ENCODE results near the gene IPCEF1.

IPCEF1 gene

DNA sequence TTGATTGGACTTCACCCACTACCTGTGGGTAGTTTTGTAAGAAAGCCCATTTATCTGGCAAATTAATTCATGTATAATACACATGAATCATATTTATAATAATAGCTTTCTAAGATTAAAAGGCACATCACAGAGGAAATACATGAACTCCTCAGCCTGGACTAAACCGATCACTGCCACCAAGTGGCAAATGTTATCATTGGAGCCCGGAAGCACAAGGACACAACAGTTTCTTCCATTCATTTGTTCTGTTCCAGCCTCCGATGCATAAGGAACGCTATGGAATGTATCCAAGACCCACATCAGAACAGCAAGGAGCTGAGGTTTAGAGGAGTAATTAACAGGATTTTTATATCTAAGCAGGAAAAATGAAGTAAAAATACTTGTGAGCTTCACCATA lies 13.9 kb upstream of the IPCEF1 start:
- no peaks in the 10 kb centered on the region for H3K27me3 ChIP-seq (ENCODE audit: low read depth, low read length)
- H3K27ac ChIP-seq (ENCODE audit: low read length): no peak overlapping the region
- H3K36me3 ChIP-seq (ENCODE audit: control insufficient read depth in 1 of 2, insufficient read depth in 2 of 2, low read length in 2 of 2): no peaks in the 10 kb centered on the region
- H3K4me1 ChIP-seq (ENCODE audit: control insufficient read depth in 1 of 2, insufficient read depth in 2 of 2, low read length in 2 of 2): no peaks in the 10 kb centered on the region
- H3K9me3 ChIP-seq (ENCODE audit: control insufficient read depth in 1 of 2, low read length in 2 of 2): no peaks in the 10 kb centered on the region
- H3K4me3 ChIP-seq (ENCODE audit: low read depth in 1 of 2, low read length in 2 of 2): no peak overlapping the region

GRCh38 chr6:154367839-154368695 lies 11.5 kb upstream of the IPCEF1 start:
- Histone ChIP-seq H3K9me3 (ENCODE audit: control insufficient read depth in 1 of 2, low read length in 2 of 2) (no peaks in the 10 kb centered on the region), H3K36me3 (ENCODE audit: control insufficient read depth in 1 of 2, insufficient read depth in 2 of 2, low read length in 2 of 2) (no peaks in the 10 kb centered on the region), H3K27ac (ENCODE audit: low read length) (no peak overlapping the region), H3K4me3 (ENCODE audit: low read depth in 1 of 2, low read length in 2 of 2) (no peak overlapping the region), H3K4me1 (ENCODE audit: control insufficient read depth in 1 of 2, insufficient read depth in 2 of 2, low read length in 2 of 2) (no peaks in the 10 kb centered on the region), H3K27me3 (ENCODE audit: low read depth, low read length) (no peaks in the 10 kb centered on the region)

DNA sequence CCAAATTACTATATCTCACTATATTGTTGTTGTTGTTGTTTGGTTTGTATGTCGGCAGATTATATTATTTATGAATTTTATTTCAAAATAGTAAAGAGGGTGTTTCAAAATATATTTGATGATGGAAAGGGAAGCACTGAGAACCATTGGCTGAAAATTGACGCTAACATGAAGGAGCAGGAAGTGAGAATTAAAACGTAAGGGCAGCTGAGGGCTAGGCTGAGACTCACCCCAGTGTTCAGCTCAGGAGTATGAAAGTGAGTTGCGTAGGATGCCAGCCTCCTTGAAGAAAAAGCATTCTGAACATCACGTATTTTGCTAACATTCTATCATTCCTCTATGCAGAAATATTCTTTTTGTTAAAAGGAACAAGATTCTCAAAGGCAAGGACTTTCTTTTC lies 10.7 kb upstream of the IPCEF1 start:
- Histone ChIP-seq H3K36me3 (ENCODE audit: control insufficient read depth in 1 of 2, insufficient read depth in 2 of 2, low read length in 2 of 2) (no peaks in the 10 kb centered on the region), H3K4me3 (ENCODE audit: low read depth in 1 of 2, low read length in 2 of 2) (no peak overlapping the region), H3K27me3 (ENCODE audit: low read depth, low read length) (no peaks in the 10 kb centered on the region), H3K27ac (ENCODE audit: low read length) (no peak overlapping the region), H3K9me3 (ENCODE audit: control insufficient read depth in 1 of 2, low read length in 2 of 2) (no peaks in the 10 kb centered on the region), H3K4me1 (ENCODE audit: control insufficient read depth in 1 of 2, insufficient read depth in 2 of 2, low read length in 2 of 2) (no peaks in the 10 kb centered on the region)

DNA sequence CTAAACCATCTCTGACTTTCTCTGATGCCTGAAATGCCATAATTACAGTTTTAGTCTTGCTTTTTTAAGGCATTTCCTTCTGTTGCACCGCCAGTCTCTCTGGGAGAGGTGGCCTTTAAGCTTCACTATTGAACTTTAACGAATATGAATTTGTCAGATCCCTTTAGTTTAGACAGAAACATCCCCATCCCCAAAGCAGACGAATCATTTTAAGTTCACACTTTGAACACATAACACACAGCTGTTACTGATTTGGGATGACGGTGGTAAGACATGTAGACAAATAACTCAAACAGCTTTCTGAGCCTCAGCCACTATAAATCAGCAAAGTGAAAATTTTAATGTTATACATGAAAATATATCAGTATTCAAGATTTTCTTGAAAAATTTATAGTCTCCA lies 7.2 kb upstream of the IPCEF1 start:
- no peaks in the 10 kb centered on the region for H3K4me1 ChIP-seq (ENCODE audit: control insufficient read depth in 1 of 2, insufficient read depth in 2 of 2, low read length in 2 of 2)
- H3K27ac ChIP-seq (ENCODE audit: low read length): no peak overlapping the region
- no peaks in the 10 kb centered on the region for H3K36me3 ChIP-seq (ENCODE audit: control insufficient read depth in 1 of 2, insufficient read depth in 2 of 2, low read length in 2 of 2)
- no peak overlapping the region for H3K4me3 ChIP-seq (ENCODE audit: low read depth in 1 of 2, low read length in 2 of 2)
- no peaks in the 10 kb centered on the region for H3K9me3 ChIP-seq (ENCODE audit: control insufficient read depth in 1 of 2, low read length in 2 of 2)
- H3K27me3 ChIP-seq (ENCODE audit: low read depth, low read length): no peaks in the 10 kb centered on the region

DNA sequence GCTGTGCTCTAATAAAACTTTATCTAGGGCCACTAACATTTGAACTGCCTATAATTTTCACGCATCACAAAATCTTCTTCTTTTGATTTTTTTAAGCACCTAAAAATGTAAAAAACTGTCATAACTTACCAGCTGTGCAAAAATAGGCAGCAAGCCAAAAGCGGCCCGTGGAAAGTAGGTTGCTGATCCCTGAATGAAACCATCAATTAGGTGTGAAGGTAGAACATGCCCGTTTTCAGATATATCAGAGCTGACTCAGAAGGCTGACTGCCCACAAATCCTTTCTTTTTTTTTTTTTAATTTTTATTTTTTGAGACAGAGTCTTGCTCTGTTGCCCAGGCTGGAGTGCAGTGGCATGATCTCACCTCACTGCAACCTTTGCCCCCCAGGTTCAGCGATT lies 4.9 kb upstream of the IPCEF1 start:
- H3K27me3 ChIP-seq (ENCODE audit: low read depth, low read length): no peaks in the 10 kb centered on the region
- no peaks in the 10 kb centered on the region for H3K9me3 ChIP-seq (ENCODE audit: control insufficient read depth in 1 of 2, low read length in 2 of 2)
- H3K4me1 ChIP-seq (ENCODE audit: control insufficient read depth in 1 of 2, insufficient read depth in 2 of 2, low read length in 2 of 2): no peaks in the 10 kb centered on the region
- H3K36me3 ChIP-seq (ENCODE audit: control insufficient read depth in 1 of 2, insufficient read depth in 2 of 2, low read length in 2 of 2): no peaks in the 10 kb centered on the region
- H3K4me3 ChIP-seq (ENCODE audit: low read depth in 1 of 2, low read length in 2 of 2): no peak overlapping the region
- no peak overlapping the region for H3K27ac ChIP-seq (ENCODE audit: low read length)

- H3K4me1 ChIP-seq (ENCODE audit: control insufficient read depth in 1 of 2, insufficient read depth in 2 of 2, low read length in 2 of 2): no peaks in the 10 kb centered on the region
- H3K4me3 ChIP-seq (ENCODE audit: low read depth in 1 of 2, low read length in 2 of 2): no peak overlapping the region
- H3K36me3 ChIP-seq (ENCODE audit: control insufficient read depth in 1 of 2, insufficient read depth in 2 of 2, low read length in 2 of 2): no peaks in the 10 kb centered on the region
- no peaks in the 10 kb centered on the region for H3K9me3 ChIP-seq (ENCODE audit: control insufficient read depth in 1 of 2, low read length in 2 of 2)
- no peak overlapping the region for H3K27ac ChIP-seq (ENCODE audit: low read length)
- no peaks in the 10 kb centered on the region for H3K27me3 ChIP-seq (ENCODE audit: low read depth, low read length)
Observed at GRCh38 chr6:154360476-154360875, 3.9 kb upstream of the IPCEF1 start.

GRCh38 chr6:154359679-154360078 lies 3.1 kb upstream of the IPCEF1 start:
- no peaks in the 10 kb centered on the region for H3K27me3 ChIP-seq (ENCODE audit: low read depth, low read length)
- H3K4me3 ChIP-seq (ENCODE audit: low read depth in 1 of 2, low read length in 2 of 2): no peak overlapping the region
- no peaks in the 10 kb centered on the region for H3K9me3 ChIP-seq (ENCODE audit: control insufficient read depth in 1 of 2, low read length in 2 of 2)
- H3K36me3 ChIP-seq (ENCODE audit: control insufficient read depth in 1 of 2, insufficient read depth in 2 of 2, low read length in 2 of 2): no peaks in the 10 kb centered on the region
- no peak overlapping the region for H3K27ac ChIP-seq (ENCODE audit: low read length)
- H3K4me1 ChIP-seq (ENCODE audit: control insufficient read depth in 1 of 2, insufficient read depth in 2 of 2, low read length in 2 of 2): no peaks in the 10 kb centered on the region

DNA sequence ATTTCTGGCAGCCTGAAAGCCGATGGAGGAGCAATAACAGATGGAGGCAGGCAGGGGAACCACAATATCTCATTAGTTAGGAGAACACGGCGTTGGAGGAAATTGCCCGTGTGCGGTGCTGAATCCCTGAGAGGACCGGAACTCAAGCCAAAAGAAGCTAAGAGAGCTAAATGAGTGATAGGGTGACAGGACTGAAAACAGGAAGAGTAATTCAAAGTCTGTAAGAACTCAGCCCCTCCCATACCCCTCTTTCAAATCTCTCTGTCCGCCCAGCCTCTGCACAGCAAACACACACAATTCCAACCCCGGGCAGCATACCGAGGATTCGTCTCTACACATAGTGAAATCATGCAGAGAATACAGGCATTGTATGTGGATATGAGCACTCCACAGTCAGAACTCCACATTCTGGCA lies 2.6 kb upstream of the IPCEF1 start:
- H3K9me3 ChIP-seq (ENCODE audit: control insufficient read depth in 1 of 2, low read length in 2 of 2): no peaks in the 10 kb centered on the region
- no peaks in the 10 kb centered on the region for H3K27me3 ChIP-seq (ENCODE audit: low read depth, low read length)
- H3K4me1 ChIP-seq (ENCODE audit: control insufficient read depth in 1 of 2, insufficient read depth in 2 of 2, low read length in 2 of 2): no peaks in the 10 kb centered on the region
- H3K4me3 ChIP-seq (ENCODE audit: low read depth in 1 of 2, low read length in 2 of 2): no peak overlapping the region
- H3K27ac ChIP-seq (ENCODE audit: low read length): no peak overlapping the region
- H3K36me3 ChIP-seq (ENCODE audit: control insufficient read depth in 1 of 2, insufficient read depth in 2 of 2, low read length in 2 of 2): no peaks in the 10 kb centered on the region

GRCh38 chr6:154358019-154358545 lies 1.5 kb upstream of the IPCEF1 start:
- H3K4me1 ChIP-seq (ENCODE audit: control insufficient read depth in 1 of 2, insufficient read depth in 2 of 2, low read length in 2 of 2): no peaks in the 10 kb centered on the region
- no peaks in the 10 kb centered on the region for H3K27me3 ChIP-seq (ENCODE audit: low read depth, low read length)
- H3K36me3 ChIP-seq (ENCODE audit: control insufficient read depth in 1 of 2, insufficient read depth in 2 of 2, low read length in 2 of 2): no peaks in the 10 kb centered on the region
- H3K27ac ChIP-seq (ENCODE audit: low read length): no peak overlapping the region
- H3K9me3 ChIP-seq (ENCODE audit: control insufficient read depth in 1 of 2, low read length in 2 of 2): no peaks in the 10 kb centered on the region
- no peak overlapping the region for H3K4me3 ChIP-seq (ENCODE audit: low read depth in 1 of 2, low read length in 2 of 2)

- H3K4me3 ChIP-seq (ENCODE audit: low read depth in 1 of 2, low read length in 2 of 2): peak overlapping the region in 1 of 2 donors; percentile 1
- no peak overlapping the region for H3K27ac ChIP-seq (ENCODE audit: low read length)
- no peaks in the 10 kb centered on the region for H3K9me3 ChIP-seq (ENCODE audit: control insufficient read depth in 1 of 2, low read length in 2 of 2)
- no peaks in the 10 kb centered on the region for H3K36me3 ChIP-seq (ENCODE audit: control insufficient read depth in 1 of 2, insufficient read depth in 2 of 2, low read length in 2 of 2)
- no peaks in the 10 kb centered on the region for H3K4me1 ChIP-seq (ENCODE audit: control insufficient read depth in 1 of 2, insufficient read depth in 2 of 2, low read length in 2 of 2)
- no peaks in the 10 kb centered on the region for H3K27me3 ChIP-seq (ENCODE audit: low read depth, low read length)
Observed at GRCh38 chr6:154356113-154356512, 490 bp downstream of the IPCEF1 start.

DNA sequence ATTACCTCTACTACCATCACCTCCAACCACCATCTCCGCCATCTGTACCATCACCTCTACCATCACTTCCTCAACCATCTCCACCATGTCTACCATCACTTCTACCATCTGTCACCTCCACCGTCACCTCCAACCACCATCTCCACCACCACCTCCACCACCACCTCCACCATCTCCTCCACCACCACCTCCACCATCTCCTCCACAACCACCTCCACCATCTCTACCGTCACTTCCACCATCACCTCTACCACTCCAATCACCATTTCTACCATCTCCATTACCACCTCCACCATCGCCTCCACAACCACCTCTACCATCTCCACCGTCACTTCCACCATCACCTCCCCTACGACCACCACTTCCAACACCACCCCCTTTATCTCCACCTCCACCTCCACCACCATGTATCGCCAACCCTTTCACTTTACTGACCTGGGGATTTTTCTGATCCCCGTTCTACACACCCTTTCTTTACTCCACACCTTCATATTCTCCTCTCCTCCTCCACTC lies 2.3 kb downstream of the IPCEF1 start:
- H3K4me1 ChIP-seq (ENCODE audit: control insufficient read depth in 1 of 2, insufficient read depth in 2 of 2, low read length in 2 of 2): no peaks in the 10 kb centered on the region
- no peaks in the 10 kb centered on the region for H3K36me3 ChIP-seq (ENCODE audit: control insufficient read depth in 1 of 2, insufficient read depth in 2 of 2, low read length in 2 of 2)
- no peaks in the 10 kb centered on the region for H3K9me3 ChIP-seq (ENCODE audit: control insufficient read depth in 1 of 2, low read length in 2 of 2)
- no peaks in the 10 kb centered on the region for H3K27me3 ChIP-seq (ENCODE audit: low read depth, low read length)
- H3K4me3 ChIP-seq (ENCODE audit: low read depth in 1 of 2, low read length in 2 of 2): no peak overlapping the region
- no peak overlapping the region for H3K27ac ChIP-seq (ENCODE audit: low read length)

Data from muscle layer of duodenum (tissue), 2 donors.